ENCODE data around the gene ECSIT.
"Not testable (repeated sequence)": the region's sequence is repeated elsewhere in the genome, so short reads cannot be mapped to it uniquely, and the experiment has no call there.

DNA sequence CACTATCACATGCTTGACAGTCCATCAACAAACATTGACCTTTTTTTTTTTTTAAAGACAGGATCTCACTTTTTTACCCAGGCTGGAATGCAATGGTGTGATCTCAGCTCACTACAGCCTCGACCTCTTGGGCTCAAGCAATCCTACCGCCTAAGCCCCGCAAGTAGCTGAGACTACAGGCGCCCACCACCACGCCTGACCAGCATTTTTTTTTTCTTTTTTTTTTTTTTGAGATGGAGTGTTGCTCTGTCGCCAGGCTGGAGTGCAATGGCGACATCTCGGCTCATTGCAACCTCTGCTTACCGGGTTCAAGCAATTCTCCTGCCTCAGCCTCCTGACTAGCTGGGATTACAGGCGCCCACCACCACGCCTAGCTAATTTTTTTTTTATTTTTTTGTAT, 70.0 kb downstream of the ECSIT start:
- TF ChIP-seq, protein P1, sequence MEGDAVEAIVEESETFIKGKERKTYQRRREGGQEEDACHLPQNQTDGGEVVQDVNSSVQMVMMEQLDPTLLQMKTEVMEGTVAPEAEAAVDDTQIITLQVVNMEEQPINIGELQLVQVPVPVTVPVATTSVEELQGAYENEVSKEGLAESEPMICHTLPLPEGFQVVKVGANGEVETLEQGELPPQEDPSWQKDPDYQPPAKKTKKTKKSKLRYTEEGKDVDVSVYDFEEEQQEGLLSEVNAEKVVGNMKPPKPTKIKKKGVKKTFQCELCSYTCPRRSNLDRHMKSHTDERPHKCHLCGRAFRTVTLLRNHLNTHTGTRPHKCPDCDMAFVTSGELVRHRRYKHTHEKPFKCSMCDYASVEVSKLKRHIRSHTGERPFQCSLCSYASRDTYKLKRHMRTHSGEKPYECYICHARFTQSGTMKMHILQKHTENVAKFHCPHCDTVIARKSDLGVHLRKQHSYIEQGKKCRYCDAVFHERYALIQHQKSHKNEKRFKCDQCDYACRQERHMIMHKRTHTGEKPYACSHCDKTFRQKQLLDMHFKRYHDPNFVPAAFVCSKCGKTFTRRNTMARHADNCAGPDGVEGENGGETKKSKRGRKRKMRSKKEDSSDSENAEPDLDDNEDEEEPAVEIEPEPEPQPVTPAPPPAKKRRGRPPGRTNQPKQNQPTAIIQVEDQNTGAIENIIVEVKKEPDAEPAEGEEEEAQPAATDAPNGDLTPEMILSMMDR (conservative IDR thresholded peaks at IDR 0.05; ENCODE audit: low read depth in 2 of 2), result not testable (repeated sequence)
- TF ChIP-seq EZH2 (IDR thresholded peaks at IDR 0.05; ENCODE audit: low read depth, unreplicated experiment); EZH2phosphoT487 (IDR thresholded peaks at IDR 0.05; ENCODE audit: unreplicated experiment); JUNB (IDR thresholded peaks at IDR 0.05; ENCODE audit: unreplicated experiment); ZNF331 (CRISPR knock-in tag; IDR thresholded peaks at IDR 0.05; ENCODE audit: low read depth); POLR2AphosphoS5 (IDR thresholded peaks at IDR 0.05; ENCODE audit: low read depth); ZNF114 (CRISPR knock-in tag; IDR thresholded peaks at IDR 0.05); ZNF462 (CRISPR knock-in tag; IDR thresholded peaks at IDR 0.05); CREB1 (CRISPR knock-in tag; IDR thresholded peaks at IDR 0.05; ENCODE audit: low read depth); STAT1 (IDR thresholded peaks at IDR 0.05; ENCODE audit: unreplicated experiment); NANOG (IDR thresholded peaks at IDR 0.05; ENCODE audit: borderline replicate concordance); ETS1 (IDR thresholded peaks at IDR 0.05): not testable (repeated sequence)
- TF ChIP-seq, protein P2, sequence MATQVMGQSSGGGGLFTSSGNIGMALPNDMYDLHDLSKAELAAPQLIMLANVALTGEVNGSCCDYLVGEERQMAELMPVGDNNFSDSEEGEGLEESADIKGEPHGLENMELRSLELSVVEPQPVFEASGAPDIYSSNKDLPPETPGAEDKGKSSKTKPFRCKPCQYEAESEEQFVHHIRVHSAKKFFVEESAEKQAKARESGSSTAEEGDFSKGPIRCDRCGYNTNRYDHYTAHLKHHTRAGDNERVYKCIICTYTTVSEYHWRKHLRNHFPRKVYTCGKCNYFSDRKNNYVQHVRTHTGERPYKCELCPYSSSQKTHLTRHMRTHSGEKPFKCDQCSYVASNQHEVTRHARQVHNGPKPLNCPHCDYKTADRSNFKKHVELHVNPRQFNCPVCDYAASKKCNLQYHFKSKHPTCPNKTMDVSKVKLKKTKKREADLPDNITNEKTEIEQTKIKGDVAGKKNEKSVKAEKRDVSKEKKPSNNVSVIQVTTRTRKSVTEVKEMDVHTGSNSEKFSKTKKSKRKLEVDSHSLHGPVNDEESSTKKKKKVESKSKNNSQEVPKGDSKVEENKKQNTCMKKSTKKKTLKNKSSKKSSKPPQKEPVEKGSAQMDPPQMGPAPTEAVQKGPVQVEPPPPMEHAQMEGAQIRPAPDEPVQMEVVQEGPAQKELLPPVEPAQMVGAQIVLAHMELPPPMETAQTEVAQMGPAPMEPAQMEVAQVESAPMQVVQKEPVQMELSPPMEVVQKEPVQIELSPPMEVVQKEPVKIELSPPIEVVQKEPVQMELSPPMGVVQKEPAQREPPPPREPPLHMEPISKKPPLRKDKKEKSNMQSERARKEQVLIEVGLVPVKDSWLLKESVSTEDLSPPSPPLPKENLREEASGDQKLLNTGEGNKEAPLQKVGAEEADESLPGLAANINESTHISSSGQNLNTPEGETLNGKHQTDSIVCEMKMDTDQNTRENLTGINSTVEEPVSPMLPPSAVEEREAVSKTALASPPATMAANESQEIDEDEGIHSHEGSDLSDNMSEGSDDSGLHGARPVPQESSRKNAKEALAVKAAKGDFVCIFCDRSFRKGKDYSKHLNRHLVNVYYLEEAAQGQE (IDR thresholded peaks at IDR 0.05; ENCODE audit: unreplicated experiment), result not testable (repeated sequence)

Measured in GM23338 (cell line).